DOHH2 (cell line): Measurements from ENCODE around the gene ZNF45.

Experiments used
- CTCF ChIP-seq: fragments of 200-600 bp; sonication (generic); IDR thresholded peaks from one replicate; pipeline ENCODE4 v1.5.1; 2014; ENCODE audit warnings: antibody characterized with exemption, mild to moderate bottlenecking, low read depth, low read length; ENCODE audit not compliant: poor library complexity, severe bottlenecking
- EZH2phosphoT487 ChIP-seq: fragments of 200-600 bp; sonication (generic); IDR thresholded peaks from 2 replicates; pipeline ENCODE4 v1.6.1; 2017; ENCODE audit warnings: borderline replicate concordance, mild to moderate bottlenecking, antibody characterized with exemption, low read length, moderate library complexity, mixed read lengths

GRCh38 chr19:43906774-43907173 is 28.3 kb downstream of the ZNF45 start:
- TF ChIP-seq CTCF (no peak), EZH2phosphoT487 (no peak)
